Measurements from ENCODE around the gene FANCC. TPM values are rescaled to one million over a fixed set of nuclear protein-coding genes. Genes with fewer than 3 reads are reported as not detected.
A peak's percentile ranks its signal among the peaks of the same experiment; 100 is the strongest.

Gene FANCC
- total and polyA plus RNA-seq, 2 of the 13 experiments (the other 11 are each of a cell fraction or from before 2014, with no cell fraction given): 7.4 to 8.6 TPM

DNA sequence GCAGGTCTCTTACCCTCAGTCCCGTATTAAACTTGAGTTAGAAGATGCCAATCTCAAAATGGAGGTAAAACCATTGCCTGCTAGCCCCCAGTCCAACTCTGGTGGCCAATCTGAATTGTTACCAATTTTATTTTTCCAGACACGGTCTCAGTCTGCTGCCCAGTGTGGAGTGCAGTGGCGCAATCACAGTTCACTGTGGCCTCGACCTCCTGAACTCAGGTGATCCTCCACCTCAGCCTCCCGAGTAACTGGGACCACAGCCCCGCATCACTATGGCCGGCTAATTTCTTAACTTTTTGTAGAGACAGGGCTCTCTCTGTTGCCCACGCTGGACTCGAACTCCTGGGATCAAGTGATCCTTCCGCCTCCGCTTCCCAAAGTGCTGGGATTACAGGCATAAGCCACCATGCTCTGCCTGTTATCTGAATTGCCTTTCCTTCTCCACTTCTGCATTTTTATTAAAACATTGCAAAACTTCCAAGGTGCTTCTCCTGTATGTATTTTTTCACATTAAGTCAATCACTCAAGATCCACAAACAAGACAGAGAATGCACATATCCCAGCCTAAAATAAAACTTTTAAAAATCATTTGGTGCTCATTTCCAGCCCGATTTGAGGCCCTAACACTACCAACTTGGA lies 2.3 kb downstream of the FANCC start (continued):
- TF ChIP-seq CBX5 (CRISPR knock-in tag; IDR thresholded peaks at IDR 0.05; ENCODE audit: borderline replicate concordance) (0 out of 2 replicates have a peak, but pooled peaks have one; percentile 36), EP300 (IDR thresholded peaks at IDR 0.05; ENCODE audit: low read depth in 2 of 2, low read length in 2 of 2) (0 out of 4 replicates have a peak, but pooled peaks of 1 of the 2 experiments have one; percentile 17), EP300 (CRISPR knock-in tag; IDR thresholded peaks at IDR 0.05; ENCODE audit: borderline replicate concordance) (no peak), BRF2 (CRISPR knock-in tag; IDR thresholded peaks at IDR 0.05) (no peak), EHMT2 (IDR thresholded peaks at IDR 0.05; ENCODE audit: borderline replicate concordance, low read depth, low read length) (no peak), MIER2 (CRISPR knock-in tag; IDR thresholded peaks at IDR 0.05) (no peak), ZBTB25 (CRISPR knock-in tag; IDR thresholded peaks at IDR 0.05) (no peak), KMT2A (CRISPR knock-in tag; IDR thresholded peaks at IDR 0.05) (no peak), ZNF782 (CRISPR knock-in tag; IDR thresholded peaks at IDR 0.05; ENCODE audit: borderline replicate concordance) (no peak), KDM5A (IDR thresholded peaks at IDR 0.05; ENCODE audit: borderline replicate concordance, low read length) (no peak), NONO (IDR thresholded peaks at IDR 0.05) (no peak), NONO (CRISPR knock-in tag; conservative IDR thresholded peaks at IDR 0.05) (0 out of 2 replicates have a peak, but pooled peaks have one; percentile 38), MAZ (IDR thresholded peaks at IDR 0.05; ENCODE audit: borderline replicate concordance, low read depth, low read length) (no peak), MAZ (CRISPR knock-in tag; IDR thresholded peaks at IDR 0.05; ENCODE audit: low read depth) (no peak), HNRNPK (IDR thresholded peaks at IDR 0.05; ENCODE audit: low read depth, low read length, poor library complexity, severe bottlenecking) (no peak), ATF2 (CRISPR knock-in tag; IDR thresholded peaks at IDR 0.05) (no peak), ZNF749 (CRISPR knock-in tag; IDR thresholded peaks at IDR 0.05; ENCODE audit: borderline replicate concordance) (no peak), ZNF10 (CRISPR knock-in tag; IDR thresholded peaks at IDR 0.05; ENCODE audit: borderline replicate concordance, low read depth) (no peak), ZHX2 (IDR thresholded peaks at IDR 0.05; ENCODE audit: low read depth) (no peak), ZHX2 (CRISPR knock-in tag; IDR thresholded peaks at IDR 0.05; ENCODE audit: borderline replicate concordance) (no peak)
